Neural crest cell (in vitro differentiated cells): ENCODE data around the gene IGF1R. TPM values are rescaled to one million over a fixed set of nuclear protein-coding genes. Genes with fewer than 3 reads are reported as not detected.
A peak's percentile ranks its signal among the peaks of the same experiment; 100 is the strongest.

Experiments used
- DNase-seq: peaks from one replicate; pipeline ENCODE4 v3.0.0; 2021; ENCODE audit warnings: low read depth, mixed read lengths, low spot score
- H3K27ac Mint-ChIP-seq: one replicate; pipeline ENCODE4 v1.8.0; 2021; ENCODE audit warnings: mild to moderate bottlenecking, mixed read lengths; ENCODE audit not compliant: unreplicated experiment
- H3K27me3 Mint-ChIP-seq: 2 replicates; pipeline ENCODE4 v1.8.0; 2021; ENCODE audit warnings: low read depth, mild to moderate bottlenecking, mixed read lengths
- H3K36me3 Mint-ChIP-seq: 2 replicates; pipeline ENCODE4 v1.8.0; 2021; ENCODE audit warnings: low read depth, mild to moderate bottlenecking, mixed read lengths
- H3K4me1 Mint-ChIP-seq: 2 replicates; pipeline ENCODE4 v1.8.0; 2021; ENCODE audit warnings: mixed read lengths
- H3K4me3 Mint-ChIP-seq: one replicate; pipeline ENCODE4 v1.8.0; 2021; ENCODE audit warnings: mild to moderate bottlenecking, mixed read lengths
- H3K9me3 Mint-ChIP-seq: 2 replicates; pipeline ENCODE4 v1.8.0; 2021; ENCODE audit warnings: mixed read lengths
- CTCF ChIP-seq: fragments of 200-600 bp; sonication (generic); conservative IDR thresholded peaks from 2 replicates; pipeline ENCODE4 v1.5.0; 2021; ENCODE audit warnings: antibody characterized with exemption, mild to moderate bottlenecking
- total RNA-seq: library from RNA; stranded (reverse); gene quantifications from 2 replicates; pipeline ENCODE4 v1.2.1, GENCODE V29; 2021

The IGF1R gene
- total RNA-seq, 1 donor from 2014 or later: 67.6 TPM

GRCh38 chr15:98795980-98796379 lies 147.6 kb downstream of the IGF1R start:
- no peak overlapping the region for H3K27ac Mint-ChIP-seq
- DNase-seq: no peak
- H3K4me1 Mint-ChIP-seq: peaks cover 74% of the 10 kb centered on the region
- no peaks in the 10 kb centered on the region for H3K9me3 Mint-ChIP-seq
- H3K27me3 Mint-ChIP-seq: no peaks in the 10 kb centered on the region
- TF ChIP-seq CTCF: no peak
- H3K36me3 Mint-ChIP-seq: no peaks in the 10 kb centered on the region
- no peak overlapping the region for H3K4me3 Mint-ChIP-seq

GRCh38 chr15:98796685-98797357 lies 148.5 kb downstream of the IGF1R start:
- Mint-ChIP-seq H3K27me3 (no peaks in the 10 kb centered on the region), H3K4me1 (peaks cover 77% of the 10 kb centered on the region), H3K4me3 (no peak overlapping the region), H3K36me3 (no peaks in the 10 kb centered on the region), H3K9me3 (no peaks in the 10 kb centered on the region), H3K27ac (no peak overlapping the region)
- no peak for DNase-seq
- no peak for TF ChIP-seq CTCF

GRCh38 chr15:98798375-98798893 lies 150.1 kb downstream of the IGF1R start:
- Mint-ChIP-seq H3K4me1 (peaks cover 75% of the 10 kb centered on the region), H3K27ac (peak overlapping the region; percentile 9), H3K4me3 (peak overlapping the region; percentile 17), H3K27me3 (no peaks in the 10 kb centered on the region), H3K36me3 (no peaks in the 10 kb centered on the region), H3K9me3 (no peaks in the 10 kb centered on the region)
- TF ChIP-seq CTCF: no peak
- no peak for DNase-seq

GRCh38 chr15:98799461-98800390 lies 151.4 kb downstream of the IGF1R start:
- Mint-ChIP-seq H3K36me3 (no peaks in the 10 kb centered on the region), H3K4me3 (peak overlapping the region; percentile 83), H3K4me1 (peaks cover 71% of the 10 kb centered on the region), H3K27ac (peak overlapping the region; percentile 99), H3K27me3 (no peaks in the 10 kb centered on the region), H3K9me3 (no peaks in the 10 kb centered on the region)
- no peak for TF ChIP-seq CTCF
- DNase-seq: no peak

- no peaks in the 10 kb centered on the region for H3K9me3 Mint-ChIP-seq
- H3K4me3 Mint-ChIP-seq: peak overlapping the region; percentile 83
- H3K4me1 Mint-ChIP-seq: peaks cover 74% of the 10 kb centered on the region
- H3K27ac Mint-ChIP-seq: peak overlapping the region; percentile 99
- no peaks in the 10 kb centered on the region for H3K36me3 Mint-ChIP-seq
- DNase-seq: peak; percentile 46
- H3K27me3 Mint-ChIP-seq: no peaks in the 10 kb centered on the region
- no peak for TF ChIP-seq CTCF
Measured at GRCh38 chr15:98800437-98801233, 152.3 kb downstream of the IGF1R start.
